Choroid plexus epithelial cell (primary cell): Measurements from ENCODE around the gene RBP3.
A peak's percentile ranks its signal among the peaks of the same experiment; 100 is the strongest.

ENCODE experiments used
- DNase-seq: peaks from one replicate; pipeline ENCODE4 v3.0.0-alpha.2; 2010; ENCODE audit warnings: low read depth
- H3K4me3 ChIP-seq: 2 replicates; pipeline ENCODE4 v1.5.1; 2011; ENCODE audit warnings: low read depth, mild to moderate bottlenecking, control low read depth, low read length, moderate library complexity
- TF ChIP-seq, protein P1 (sequence below): conservative IDR thresholded peaks from 2 replicates; pipeline ENCODE4 v1.5.1; 2011; ENCODE audit warnings: low read depth, mild to moderate bottlenecking, control low read depth, inconsistent platforms, low read length, moderate library complexity

Gene RBP3

DNA sequence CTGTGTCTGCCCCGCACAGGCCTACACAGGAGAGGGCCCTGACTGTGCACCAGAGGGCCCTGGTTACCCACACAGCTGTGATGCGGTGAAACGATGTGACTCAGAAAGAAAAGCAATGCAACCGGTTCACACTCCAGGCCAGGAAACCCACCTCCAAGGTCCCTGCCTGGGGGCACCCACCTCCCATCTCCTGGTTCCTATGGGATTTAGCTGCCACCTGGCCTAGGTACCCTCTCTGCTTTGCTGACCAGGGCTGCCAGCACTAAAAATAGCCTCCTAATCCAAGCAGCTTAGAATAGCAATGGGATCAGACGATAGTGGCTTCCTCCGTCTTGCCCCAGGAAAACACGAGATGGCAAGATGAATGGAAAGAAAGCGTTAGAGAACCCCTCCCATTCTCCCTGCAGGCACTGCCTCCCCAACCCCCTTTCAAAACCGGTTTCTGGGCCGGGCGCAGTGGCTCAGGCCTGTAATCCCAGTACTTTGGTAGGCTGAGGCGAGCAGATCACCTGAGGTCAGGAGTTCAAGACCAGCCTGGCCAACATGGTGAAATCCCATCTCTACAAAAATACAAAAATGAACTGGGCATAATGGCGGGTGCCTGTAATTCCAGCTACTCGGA lies 12.4 kb downstream of the RBP3 start:
- H3K4me3 ChIP-seq, result no peak overlapping the region
- TF ChIP-seq, protein P1, sequence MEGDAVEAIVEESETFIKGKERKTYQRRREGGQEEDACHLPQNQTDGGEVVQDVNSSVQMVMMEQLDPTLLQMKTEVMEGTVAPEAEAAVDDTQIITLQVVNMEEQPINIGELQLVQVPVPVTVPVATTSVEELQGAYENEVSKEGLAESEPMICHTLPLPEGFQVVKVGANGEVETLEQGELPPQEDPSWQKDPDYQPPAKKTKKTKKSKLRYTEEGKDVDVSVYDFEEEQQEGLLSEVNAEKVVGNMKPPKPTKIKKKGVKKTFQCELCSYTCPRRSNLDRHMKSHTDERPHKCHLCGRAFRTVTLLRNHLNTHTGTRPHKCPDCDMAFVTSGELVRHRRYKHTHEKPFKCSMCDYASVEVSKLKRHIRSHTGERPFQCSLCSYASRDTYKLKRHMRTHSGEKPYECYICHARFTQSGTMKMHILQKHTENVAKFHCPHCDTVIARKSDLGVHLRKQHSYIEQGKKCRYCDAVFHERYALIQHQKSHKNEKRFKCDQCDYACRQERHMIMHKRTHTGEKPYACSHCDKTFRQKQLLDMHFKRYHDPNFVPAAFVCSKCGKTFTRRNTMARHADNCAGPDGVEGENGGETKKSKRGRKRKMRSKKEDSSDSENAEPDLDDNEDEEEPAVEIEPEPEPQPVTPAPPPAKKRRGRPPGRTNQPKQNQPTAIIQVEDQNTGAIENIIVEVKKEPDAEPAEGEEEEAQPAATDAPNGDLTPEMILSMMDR, result no peak
- DNase-seq, result no peak

DNA sequence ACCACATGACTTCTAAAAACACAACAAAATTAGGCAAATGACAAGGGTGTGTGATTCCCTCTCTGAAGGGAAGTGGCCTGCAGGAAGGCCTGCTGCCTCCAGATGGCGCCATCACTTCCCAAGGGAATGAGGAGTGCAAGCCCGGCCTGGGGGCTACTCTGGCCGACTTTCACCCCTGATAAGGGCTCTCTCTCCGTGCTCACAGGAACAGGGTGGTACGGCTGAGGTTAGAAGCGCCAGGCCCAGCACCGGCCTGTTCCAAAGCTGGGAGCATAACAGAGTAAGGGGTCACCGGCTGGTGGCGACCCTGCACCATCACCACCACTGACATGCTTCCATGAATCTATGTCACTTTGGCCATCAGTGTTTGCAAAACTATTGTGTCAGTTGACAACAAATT lies 13.1 kb downstream of the RBP3 start:
- no peak overlapping the region for H3K4me3 ChIP-seq
- TF ChIP-seq, protein P1, result peak; percentile 94
- DNase-seq, result peak; percentile 59

DNA sequence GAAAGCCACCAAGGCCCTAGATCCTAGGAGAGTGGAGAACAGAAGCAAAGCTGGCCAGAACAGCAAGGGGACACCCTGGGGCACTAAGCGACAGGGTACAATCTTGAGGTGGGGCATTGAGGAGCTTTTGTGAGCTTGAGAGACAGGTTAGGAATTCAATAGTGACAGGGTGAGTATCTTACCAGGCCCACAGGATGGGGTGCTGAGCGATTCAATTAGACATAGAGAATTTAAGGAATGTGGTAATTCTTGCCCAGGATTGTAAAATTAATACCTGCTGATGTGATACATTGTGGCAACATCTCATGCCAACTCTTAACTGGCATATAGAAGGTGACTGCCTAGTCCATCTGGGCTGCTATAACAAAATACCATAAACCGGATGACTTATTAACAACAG lies 14.0 kb downstream of the RBP3 start:
- no peak for DNase-seq
- no peak overlapping the region for H3K4me3 ChIP-seq
- TF ChIP-seq, protein P1, result no peak

DNA sequence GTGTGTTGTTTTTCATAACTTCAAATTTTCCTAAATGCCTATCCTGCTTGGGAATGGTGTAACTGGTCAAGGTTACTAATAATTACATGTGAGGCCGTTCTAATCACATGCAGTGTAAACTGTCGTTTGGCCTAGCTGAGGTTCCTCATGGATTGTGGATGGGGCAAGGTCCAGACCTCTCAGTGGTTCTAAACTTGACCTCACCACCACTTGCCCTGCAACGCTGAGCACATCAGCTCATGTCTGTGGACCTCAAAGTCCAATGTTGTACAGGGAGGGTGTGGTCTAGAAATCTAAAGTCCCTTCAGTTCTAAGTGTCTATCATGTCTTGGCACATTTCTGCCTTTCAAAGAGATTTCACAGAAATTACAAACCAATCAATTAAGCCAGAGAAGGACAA lies 15.6 kb downstream of the RBP3 start:
- H3K4me3 ChIP-seq, result no peak overlapping the region
- TF ChIP-seq, protein P1, result no peak
- DNase-seq, result no peak

DNA sequence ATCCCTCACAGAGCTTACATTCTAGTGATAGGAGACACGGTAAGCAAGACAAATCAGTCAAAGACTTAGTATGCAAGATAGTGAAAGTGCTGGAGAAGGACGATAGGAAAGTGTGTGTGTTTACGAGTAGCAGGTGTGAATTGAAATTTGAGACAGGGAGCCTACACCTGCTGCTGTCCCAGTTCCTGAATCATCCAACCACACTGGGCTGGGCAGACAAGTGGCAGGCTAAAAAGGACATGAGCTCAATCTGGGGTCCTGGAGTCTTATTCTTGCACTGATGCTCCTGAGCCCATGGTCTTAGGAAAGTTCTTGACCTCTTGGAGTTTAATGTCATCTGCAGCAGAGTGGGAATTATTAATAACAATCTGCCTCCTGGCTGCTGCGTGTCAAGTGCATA lies 16.2 kb downstream of the RBP3 start:
- TF ChIP-seq, protein P1, result no peak
- H3K4me3 ChIP-seq, result no peak overlapping the region
- DNase-seq, result no peak

- TF ChIP-seq, protein P1, result no peak
- H3K4me3 ChIP-seq, result no peak overlapping the region
- DNase-seq, result no peak
Observed at GRCh38 chr10:47364911-47365310, 16.7 kb downstream of the RBP3 start.

- H3K4me3 ChIP-seq, result no peak overlapping the region
- no peak for DNase-seq
- TF ChIP-seq, protein P1, result no peak
Observed at GRCh38 chr10:47365431-47366180, 17.4 kb downstream of the RBP3 start.
